HG03558 (cell line): Measurements from ENCODE around the gene INKA1.
"Not testable (repeated sequence)": the region's sequence is repeated elsewhere in the genome, so short reads cannot be mapped to it uniquely, and the experiment has no call there.

Experiments
- ATAC-seq: cut with Tn5 transposase; IDR thresholded peaks from one replicate; pipeline ENCODE4 v1.9.1; 2021; ENCODE audit warnings: moderate number of reproducible peaks; ENCODE audit not compliant: unreplicated experiment; ENCODE audit errors: extremely low read depth

Gene INKA1

DNA sequence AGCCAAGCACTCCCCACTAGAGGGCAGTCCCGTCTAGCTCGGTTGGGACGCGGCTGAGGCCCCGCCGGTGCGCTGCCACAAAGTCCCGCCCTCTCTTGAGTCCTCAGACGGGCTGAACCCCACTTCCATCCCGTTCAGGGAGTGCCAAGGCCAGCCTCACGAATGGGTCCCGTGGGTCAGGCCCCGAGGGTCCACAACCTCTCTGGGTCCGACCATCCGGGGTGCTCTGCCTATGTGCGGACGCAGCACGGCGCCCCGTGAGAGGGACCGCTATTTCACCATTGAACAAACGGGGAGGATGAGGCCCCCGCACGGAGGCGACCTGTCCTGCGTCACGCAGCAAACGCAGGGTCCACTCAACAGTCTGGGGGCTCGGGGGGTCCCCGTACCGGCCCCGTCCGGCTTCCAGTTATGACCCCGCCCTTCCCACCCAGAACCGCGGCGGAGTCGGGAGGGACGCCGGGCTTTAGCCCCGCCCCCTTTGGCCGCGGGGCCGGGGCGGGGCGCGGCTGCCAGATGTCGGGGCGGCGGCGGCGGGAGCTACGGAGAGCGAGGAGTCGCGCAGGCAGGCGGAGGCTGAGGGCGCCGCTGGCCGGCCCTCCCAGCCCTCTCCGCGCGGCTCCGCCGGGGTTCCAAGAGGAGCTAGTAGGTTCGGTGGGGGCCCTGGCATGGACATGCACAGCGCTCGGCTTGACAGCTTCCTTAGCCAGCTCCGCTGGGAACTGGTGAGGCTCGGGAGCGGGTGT is at the start of gene INKA1:
Gene INKA1 (plus strand): TSS at position 543 of the 746 bp plus-strand sequence. CDS start 132 bp downstream, at position 675.
- no peak for ATAC-seq

DNA sequence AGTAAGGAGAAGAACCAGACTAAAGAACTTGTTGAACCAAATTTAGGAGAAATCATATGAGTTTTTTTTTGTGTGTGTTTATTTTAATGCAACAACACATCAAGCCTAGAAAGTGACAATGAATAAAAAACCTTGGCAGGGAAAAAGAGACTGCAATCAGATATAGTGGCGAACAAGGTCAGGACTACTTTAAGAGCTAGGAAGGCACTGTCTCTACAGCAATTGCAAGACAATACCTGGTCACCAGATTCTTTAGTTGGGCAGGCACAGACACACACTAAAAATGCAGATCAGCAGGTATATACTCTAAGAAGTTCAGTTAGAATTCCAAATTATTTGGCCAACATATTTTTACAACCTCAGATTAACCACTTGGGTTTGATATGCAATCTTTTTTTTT is 48.5 kb upstream of the INKA1 start:
- no peak for ATAC-seq

- no peak for ATAC-seq
Observed at GRCh38 chr3:49756036-49756435, 47.0 kb upstream of the INKA1 start.

- ATAC-seq, result no peak
Observed at GRCh38 chr3:49757197-49757596, 45.9 kb upstream of the INKA1 start.

DNA sequence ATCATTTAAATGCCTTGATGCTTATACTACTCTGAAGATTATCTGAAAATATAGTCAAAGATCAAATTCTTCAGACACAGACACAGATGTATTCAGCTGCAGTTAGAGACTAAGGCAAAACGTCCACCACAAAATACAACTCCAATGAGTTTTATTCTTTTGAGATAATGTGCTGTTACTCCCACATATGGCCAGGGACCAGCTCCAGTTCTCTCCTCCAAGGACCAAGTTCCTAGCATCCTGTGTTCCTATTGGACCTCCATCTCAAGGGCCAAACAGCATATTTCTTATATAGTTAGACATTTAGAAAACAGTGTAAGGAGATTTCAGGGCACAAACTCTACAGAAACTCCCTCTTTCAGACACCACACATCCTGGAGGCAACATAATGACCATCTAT is 43.8 kb upstream of the INKA1 start:
- ATAC-seq, result no peak

GRCh38 chr3:49761661-49762060 is 41.4 kb upstream of the INKA1 start:
- no peak for ATAC-seq

- ATAC-seq, result no peak
Observed at GRCh38 chr3:49763981-49764380, 39.1 kb upstream of the INKA1 start.

DNA sequence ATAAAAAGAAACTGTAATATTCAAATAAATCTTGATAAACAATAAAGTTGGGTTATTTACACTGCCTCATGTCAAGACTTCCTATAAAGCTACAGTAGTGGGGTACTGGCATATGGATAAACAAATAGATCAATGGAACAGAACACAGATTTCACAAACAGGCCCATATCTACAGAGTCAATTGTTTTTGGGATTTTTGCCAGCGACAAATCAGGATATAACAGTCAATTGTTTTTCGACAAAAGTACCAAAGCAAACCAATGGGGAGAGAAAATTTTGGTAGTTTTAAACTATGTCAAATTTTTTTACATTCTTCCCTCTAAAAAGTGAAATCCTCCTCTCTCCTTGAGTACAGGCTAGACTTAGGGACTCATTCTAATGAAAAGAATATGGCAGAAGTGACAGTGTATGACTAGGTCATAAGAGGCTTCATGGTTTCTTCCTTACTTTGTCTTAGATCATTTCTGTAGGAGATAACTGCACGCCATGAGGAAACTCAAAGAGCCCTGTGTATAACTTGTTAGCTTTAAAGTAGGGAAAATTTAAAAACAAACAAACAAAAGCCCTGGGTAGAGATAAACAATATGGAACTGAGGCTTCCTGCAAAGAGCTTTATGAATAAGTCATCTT is 33.7 kb upstream of the INKA1 start:
- ATAC-seq, result no peak

GRCh38 chr3:49769926-49770325 is 33.1 kb upstream of the INKA1 start:
- no peak for ATAC-seq

- no peak for ATAC-seq
Observed at GRCh38 chr3:49771340-49771938, 31.6 kb upstream of the INKA1 start.

GRCh38 chr3:49772703-49773102 is 30.4 kb upstream of the INKA1 start:
- ATAC-seq, result no peak

DNA sequence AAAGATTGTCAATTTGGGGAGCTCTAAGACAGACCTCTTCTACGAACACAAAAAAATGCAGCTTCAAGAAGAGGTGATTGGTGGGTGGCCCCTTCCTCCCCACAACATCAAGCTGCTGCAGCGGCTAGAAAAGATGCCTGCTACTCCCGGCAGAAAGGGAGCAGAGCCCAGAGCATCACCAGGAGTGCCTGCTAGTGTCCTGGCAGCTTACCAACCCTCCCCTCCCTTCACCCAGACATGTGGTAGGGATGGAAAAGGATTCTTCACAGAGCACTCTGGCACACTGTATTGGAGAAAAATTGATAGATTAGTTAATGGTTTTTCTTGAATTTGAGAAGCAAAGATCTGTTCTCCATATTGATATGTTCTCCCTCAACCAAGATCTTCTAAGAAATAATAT is 27.5 kb upstream of the INKA1 start:
- ATAC-seq, result no peak

- ATAC-seq, result not testable (repeated sequence)
Observed at GRCh38 chr3:49776101-49776500, 27.0 kb upstream of the INKA1 start.

DNA sequence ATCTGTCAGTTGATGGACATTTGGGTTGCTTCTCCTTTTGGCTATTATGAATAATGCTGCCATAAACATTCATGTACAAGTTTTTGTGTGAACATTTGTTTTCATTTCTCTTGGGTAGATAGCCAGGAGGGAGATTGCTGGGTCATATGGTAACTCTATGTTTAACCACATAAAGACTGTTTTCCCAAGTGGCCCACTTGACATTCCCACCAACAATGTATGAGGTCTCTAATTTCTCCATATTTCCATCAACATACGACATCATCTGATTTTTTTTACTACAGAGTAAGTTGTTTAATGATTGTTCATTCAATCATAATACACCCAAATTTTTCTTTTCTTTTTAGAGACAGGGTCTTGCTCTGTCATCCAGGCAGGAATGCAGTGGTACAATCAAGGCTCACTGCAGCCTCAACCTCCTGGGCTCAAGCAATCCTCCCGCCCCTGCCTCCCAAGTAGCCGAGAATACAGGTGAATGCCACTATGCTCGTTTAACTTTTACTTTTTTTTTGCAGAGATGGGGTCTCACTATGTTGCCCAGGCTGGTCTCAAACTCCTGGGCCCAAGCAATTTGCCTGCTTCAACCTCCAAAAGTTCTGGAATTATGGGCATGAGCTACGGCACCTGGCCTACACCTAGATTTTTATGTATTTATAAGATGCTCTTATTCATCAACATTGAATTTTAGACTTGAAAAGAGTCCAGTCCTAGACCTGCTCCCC is 23.5 kb upstream of the INKA1 start:
- no peak for ATAC-seq

DNA sequence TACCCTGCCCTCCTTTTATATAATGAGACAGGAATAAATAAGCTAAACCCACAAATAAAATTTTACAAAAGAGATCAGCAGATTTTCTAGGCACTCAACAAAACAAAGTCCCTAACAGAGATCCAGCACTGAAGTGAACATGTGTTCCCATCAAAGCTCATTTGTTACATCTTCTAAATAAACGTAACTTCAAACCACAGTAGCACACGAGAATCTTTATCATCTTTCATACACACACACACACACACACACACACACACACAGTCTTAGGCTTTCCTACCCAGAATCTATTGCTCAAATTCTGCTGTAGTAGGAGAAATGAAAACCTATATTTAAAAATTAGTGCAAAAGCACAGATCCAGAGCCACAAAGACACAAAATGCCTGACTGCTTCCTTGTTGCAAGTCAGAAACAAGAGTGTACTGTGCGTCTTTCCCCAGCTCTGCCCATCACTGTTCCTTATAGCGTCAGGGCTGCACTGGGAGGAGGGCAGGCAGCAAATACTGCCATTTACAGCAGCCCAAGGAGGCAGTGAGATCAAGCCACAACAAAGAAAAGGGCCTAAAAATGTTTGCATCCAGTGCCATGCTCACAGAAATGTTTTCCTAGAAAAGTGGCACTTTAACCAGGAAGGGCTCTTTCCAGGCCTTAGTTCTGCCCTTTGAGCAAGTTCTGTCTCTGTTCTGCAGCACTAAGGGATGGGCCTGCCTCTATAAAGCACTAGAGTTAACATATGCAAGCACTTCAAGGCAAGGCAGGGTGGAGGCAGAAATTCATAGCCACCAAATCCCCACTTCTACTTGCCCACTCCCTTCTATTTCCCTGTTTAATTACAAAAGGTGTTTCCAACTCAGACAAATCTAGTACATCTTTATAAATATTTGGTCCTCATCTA is 22.7 kb upstream of the INKA1 start:
- no peak for ATAC-seq

- not testable (repeated sequence) for ATAC-seq
Observed at GRCh38 chr3:49780975-49781365, 22.1 kb upstream of the INKA1 start.

DNA sequence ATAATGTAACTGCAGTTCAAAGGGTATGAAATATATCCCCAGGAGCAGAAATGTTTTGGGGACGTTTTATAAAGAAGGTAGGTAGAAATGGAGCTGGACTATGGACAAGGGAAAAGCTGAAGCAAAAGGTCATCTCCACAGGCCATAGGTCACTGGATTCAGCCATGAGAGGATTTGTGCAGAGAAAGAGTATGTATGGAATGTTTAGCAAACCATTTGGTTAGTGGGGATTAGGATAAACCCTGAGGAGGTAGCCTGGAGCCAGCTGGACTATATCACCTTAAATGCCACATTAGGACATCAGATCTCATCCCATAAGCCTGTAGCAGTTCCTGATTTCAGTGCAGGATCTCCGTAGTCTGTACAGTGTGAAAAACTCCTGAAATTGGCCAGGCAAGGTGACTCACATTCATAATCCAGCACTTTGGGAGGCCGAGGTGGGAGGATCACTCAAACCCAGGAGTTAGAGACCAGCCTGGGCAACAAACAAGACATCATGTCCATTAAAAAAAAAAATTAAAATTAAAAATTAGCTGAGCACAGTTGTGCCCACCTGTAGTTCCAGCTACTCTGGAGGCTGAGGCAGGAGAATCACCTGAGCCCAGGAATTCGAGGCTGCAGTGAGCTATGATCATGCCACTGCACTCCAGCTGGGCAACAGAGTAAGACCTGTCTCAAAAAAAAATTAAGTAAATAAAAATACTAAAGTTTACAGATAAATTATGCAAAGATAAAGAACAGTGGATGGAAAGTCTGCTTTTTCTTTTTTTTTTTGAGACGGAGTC is 21.5 kb upstream of the INKA1 start:
- no peak for ATAC-seq

- ATAC-seq, result not testable (repeated sequence)
Observed at GRCh38 chr3:49782277-49782676, 20.8 kb upstream of the INKA1 start.
